WERI-Rb-1 (cell line): ENCODE measurements around the gene RBPJ.

ENCODE experiments used
- DNase-seq: peaks from one replicate; pipeline ENCODE4 v3.0.0-alpha.2; 2020
- H3K27ac ChIP-seq: fragments of 250-450 bp; sonication (Bioruptor Pico); 2 replicates; pipeline ENCODE4 v1.5.1; 2020; ENCODE audit warnings: mild to moderate bottlenecking, moderate library complexity
- H3K27me3 ChIP-seq: fragments of 250-450 bp; sonication (Bioruptor Pico); 2 replicates; pipeline ENCODE4 v1.5.1; 2021; ENCODE audit warnings: mild to moderate bottlenecking, low read depth, moderate library complexity; ENCODE audit not compliant: insufficient read depth, severe bottlenecking
- H3K36me3 ChIP-seq: fragments of 250-450 bp; sonication (Bioruptor Pico); 2 replicates; pipeline ENCODE4 v1.5.1; 2020; ENCODE audit warnings: mild to moderate bottlenecking, moderate library complexity
- H3K4me3 ChIP-seq: 2 replicates; pipeline ENCODE4 v1.5.1; 2011; ENCODE audit warnings: low read depth, mild to moderate bottlenecking, control low read depth, low read length
- H3K9me3 ChIP-seq: fragments of 250-450 bp; sonication (Bioruptor Pico); 2 replicates; pipeline ENCODE4 v1.5.1; 2021; ENCODE audit warnings: mild to moderate bottlenecking, moderate library complexity; ENCODE audit not compliant: severe bottlenecking
- CTCF ChIP-seq: IDR thresholded peaks from 2 replicates; pipeline ENCODE4 v1.5.1; 2011; ENCODE audit warnings: low read depth, mild to moderate bottlenecking, control low read depth, inconsistent platforms, low read length

The RBPJ gene

GRCh38 chr4:26360273-26360672 lies 39.5 kb downstream of the RBPJ start:
- H3K36me3 ChIP-seq, result peaks cover 2% of the 10 kb centered on the region
- no peak for DNase-seq
- no peak overlapping the region for H3K4me3 ChIP-seq
- no peaks in the 10 kb centered on the region for H3K9me3 ChIP-seq
- H3K27ac ChIP-seq, result no peak overlapping the region
- H3K27me3 ChIP-seq, result no peaks in the 10 kb centered on the region
- TF ChIP-seq CTCF, result no peak

- no peak for TF ChIP-seq CTCF
- DNase-seq, result no peak
- H3K4me3 ChIP-seq, result no peak overlapping the region
- peaks cover 6% of the 10 kb centered on the region; the same call in 1 of the 2 replicates for H3K36me3 ChIP-seq
- no peaks in the 10 kb centered on the region for H3K27me3 ChIP-seq
- H3K9me3 ChIP-seq, result no peaks in the 10 kb centered on the region
- no peak overlapping the region for H3K27ac ChIP-seq
These were observed 40.0 kb downstream of the RBPJ start for GRCh38 chr4:26360864-26361263.

DNA sequence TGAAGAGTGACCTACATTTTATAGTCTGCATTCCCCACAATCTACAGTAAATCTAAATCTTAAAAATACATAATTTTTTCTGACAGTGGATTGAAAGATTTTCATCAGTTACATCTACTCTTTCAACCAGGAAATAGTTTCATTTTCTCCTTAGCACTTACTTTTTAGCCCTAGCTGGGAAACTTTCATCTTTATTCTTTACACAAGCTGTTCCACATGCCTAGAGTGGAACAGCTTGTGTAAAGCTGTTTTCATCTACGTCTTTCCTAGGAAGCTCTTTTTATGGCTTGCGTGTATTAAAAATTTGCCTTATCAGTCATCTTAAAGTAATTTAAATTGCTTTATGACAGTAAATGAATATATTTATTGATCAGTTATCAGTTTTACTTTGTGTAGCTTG lies 40.5 kb downstream of the RBPJ start:
- no peak for TF ChIP-seq CTCF
- Histone ChIP-seq H3K27me3 (no peaks in the 10 kb centered on the region), H3K27ac (no peak overlapping the region), H3K36me3 (peaks cover 7% of the 10 kb centered on the region; the same call in 1 of the 2 replicates), H3K9me3 (no peaks in the 10 kb centered on the region), H3K4me3 (no peak overlapping the region)
- DNase-seq, result no peak

DNA sequence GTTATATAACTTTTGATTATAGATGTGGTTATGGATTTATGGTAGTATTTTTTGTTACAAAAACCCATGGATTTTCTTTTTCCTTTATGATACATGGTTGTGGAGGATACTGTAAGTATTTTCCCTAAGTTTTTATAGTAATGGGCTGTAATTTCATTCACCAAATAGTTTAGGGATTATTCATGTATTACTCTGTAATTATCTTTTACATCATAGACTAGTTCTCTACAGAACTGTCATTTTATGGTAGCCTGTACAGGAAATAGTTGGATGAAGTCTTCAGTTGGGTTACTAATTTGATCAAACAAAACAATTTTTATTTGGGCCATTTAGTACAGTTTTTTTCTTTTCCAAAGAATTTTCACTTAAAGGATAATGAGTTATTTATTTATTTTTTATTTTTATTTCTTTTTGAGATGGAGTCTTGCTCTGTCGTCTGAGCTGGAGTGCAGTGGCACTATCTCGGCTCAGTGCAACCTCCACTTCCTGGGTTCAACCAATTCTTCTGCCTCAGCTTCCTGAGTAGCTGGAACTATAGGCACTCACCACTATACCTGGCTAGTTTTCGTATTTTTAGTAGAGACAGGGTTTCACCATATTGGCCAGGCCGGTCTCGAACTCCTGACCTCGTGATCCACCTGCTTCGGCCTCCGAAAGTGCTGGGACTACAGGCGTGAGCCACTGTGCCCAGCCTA lies 42.1 kb downstream of the RBPJ start:
- peaks cover 19% of the 10 kb centered on the region for H3K36me3 ChIP-seq
- H3K9me3 ChIP-seq, result no peaks in the 10 kb centered on the region
- DNase-seq, result no peak
- no peak for TF ChIP-seq CTCF
- H3K27ac ChIP-seq, result no peak overlapping the region
- H3K4me3 ChIP-seq, result no peak overlapping the region
- H3K27me3 ChIP-seq, result no peaks in the 10 kb centered on the region

- Histone ChIP-seq H3K36me3 (peaks cover 35% of the 10 kb centered on the region), H3K27ac (no peak overlapping the region)
- DNase-seq, result no peak
These were observed 44.8 kb downstream of the RBPJ start for GRCh38 chr4:26365537-26366150.

More at GRCh38 chr4:26365537-26366150, 44.8 kb downstream of the RBPJ start:
- Histone ChIP-seq H3K27me3 (no peaks in the 10 kb centered on the region), H3K4me3 (no peak overlapping the region), H3K9me3 (no peaks in the 10 kb centered on the region)
- TF ChIP-seq CTCF, result no peak
